Heart left ventricle (tissue), 16 donors: Measurements from ENCODE around the gene RNF208. TPM values are rescaled to one million over a fixed set of nuclear protein-coding genes. Genes with fewer than 3 reads are reported as not detected.

ENCODE experiments used
- ATAC-seq, 4 donors: fragments of 200-7000 bp; cut with Tn5 transposase; one replicate each; pipeline ENCODE4 v1.9.1; 2020 to 2022; ENCODE audit warnings: moderate library complexity in 4 of 4, mild to moderate bottlenecking in 3 of 4, moderate number of reproducible peaks in 1 of 4
- DNase-seq, 5 donors: peaks; one replicate each; pipeline ENCODE4 v3.0.0-alpha.2; 2020
- H3K27ac ChIP-seq, 12 donors: fragments of 200-600 bp; sonication (generic) in 4 of 12; one replicate each; pipeline versions ENCODE4 v1.5.0 to v1.8.0; 2016 to 2022; ENCODE audit warnings: mild to moderate bottlenecking in 2 of 12
- H3K27me3 ChIP-seq, 9 donors: fragments of 200-600 bp; sonication (generic) in 2 of 9; one replicate each; pipeline versions ENCODE4 v1.5.1 to v1.8.0; 2016 to 2022; ENCODE audit warnings: mild to moderate bottlenecking in 3 of 9
- H3K36me3 ChIP-seq, 9 donors: fragments of 200-600 bp; sonication (generic) in 2 of 9; one replicate each; pipeline versions ENCODE4 v1.5.0 to v1.8.0; 2018 to 2022; ENCODE audit warnings: mild to moderate bottlenecking in 2 of 9
- H3K4me1 ChIP-seq, 12 donors: fragments of 200-600 bp; sonication (generic) in 4 of 12; one replicate each; pipeline versions ENCODE4 v1.5.0 to v1.8.0; 2016 to 2022; ENCODE audit warnings: mild to moderate bottlenecking in 3 of 12
- H3K4me3 ChIP-seq, 12 donors: fragments of 200-600 bp; sonication (generic) in 4 of 12; one replicate each; pipeline versions ENCODE4 v1.5.0 to v1.8.0; 2017 to 2022; ENCODE audit warnings: mild to moderate bottlenecking in 9 of 12, moderate library complexity in 4 of 12
- H3K9me3 ChIP-seq, 12 donors: fragments of 200-600 bp; sonication (generic) in 4 of 12; one replicate each; pipeline versions ENCODE4 v1.5.0 to v1.8.0; 2016 to 2022; ENCODE audit warnings: mild to moderate bottlenecking in 1 of 12
- CTCF ChIP-seq, 12 donors: fragments of 200-600 bp; sonication (generic) in 4 of 12; IDR thresholded peaks; one replicate each; pipeline versions ENCODE4 v1.5.0 to v1.8.0; 2018 to 2022; ENCODE audit warnings: antibody characterized with exemption in 12 of 12, mild to moderate bottlenecking in 5 of 12
- POLR2A ChIP-seq, 2 donors: fragments of 450-650 bp; IDR thresholded peaks; one replicate each; pipeline ENCODE4 v1.6.1; 2017; ENCODE audit warnings: antibody characterized with exemption in 2 of 2, mild to moderate bottlenecking in 2 of 2, moderate library complexity in 2 of 2
- WGBS, 4 donors: extraction: QIAGEN DNeasy Blood & Tissue Kit in 2 of 4; methylation state at CpG; one replicate each; pipeline versions ENCODE4 v1.1.5 to v1.1.7; 2013 to 2018; 5-methylcytosine and 5-hydroxymethylcytosine counted together
- intact Hi-C, 10 donors: fragments of 100-400 bp; cut with DNase I; formaldehyde crosslinking; loops; one replicate each; pipeline versions ENCODE4 v1.11.1 to v1.14.2; 2022
- polyA plus RNA-seq, 2 donors: library from polyadenylated mRNA; stranded (reverse); fragments of 200-250 nt; gene quantifications; one replicate each; pipeline ENCODE4 v1.2.3, GENCODE V29; 2013
- total RNA-seq, 9 donors: library from RNA; depleted of rRNA in 2 of 9; stranded (reverse); fragments of >200 nt in 2 of 9; fragmentation: NEBNext Ultra II Directional in 3 of 9; extraction: Animal tissue kit (Norgen Biotek cat#: 25700) in 3 of 9; gene quantifications; one replicate each; pipeline versions ENCODE4 v1.1.0 to v1.2.4, GENCODE V29; 2016 to 2023
- donor health status: ischemic (EF 13 %, LVEDD 7.1; RV severe dilation, severe dysfunction).
- donor health status: healthy with polysubstance abuse.
- donor health status: DM: no; HTN: yes; CAD: no.
- donor health status: DM: no; HTN: no; CAD: no.
- donor health status: ischemic (EF 25% LVEDD 6.9; RV normal size, moderate dysfunction).
- donor health status: ischemic (EF 25% LVEDD 5.7; RV mildly dilated, moderate dysfunction).
- donor health status: healthy.
- donor health status: DM: yes; HTN: yes; CAD: no.
- donor health status: ischemic (EF 35%, LVEDD 5.7; RV mildly dilated, moderate dysfunction).
- donor health status: nonischemic (EF 11% LVEDD 7.7; RV severe dilation, severe dysfunction).
- donor health status: DM: yes; HTN: yes; CAD: no.
- donor health status: PGD.
- donor health status: ischemic (EF 29% LVEDD 5.4; RV normal size, mild dysfunction).
- donor health status: nonischemic (EF 23%, LVEDD 6.1; RV moderate dilation, normal function).

Gene RNF208
- total and polyA plus RNA-seq, 11 donors: 6.9 to 72.7 (median 22.5) TPM

- 56 to 100% (median 68%) methylated on average over 1 to 29 of the region's 29 CpGs for WGBS, 4 donors
- no peak overlapping the region for H3K4me3 ChIP-seq
- H3K36me3 ChIP-seq: no peaks in the 10 kb centered on the region
- ATAC-seq (no peak), DNase-seq (no peak)
- no peak overlapping the region for H3K27ac ChIP-seq
- H3K4me1 ChIP-seq: peaks cover 0 to 14% (median 6%) of the 10 kb centered on the region in 12 donors
- H3K27me3 ChIP-seq: peaks cover 8 to 50% (median 32%) of the 10 kb centered on the region in 9 donors
- intact Hi-C loops: loop anchor here in 7 of 10 donors (2.0 to 10.0 kb wide), 7 partner anchors 36 to 444 kb away; partner anchors contain the start of genes ANAPC2 (in 4 of the 7) and SSNA1 (in 4 of the 7)
- no peaks in the 10 kb centered on the region for H3K9me3 ChIP-seq
- TF ChIP-seq CTCF (IDR thresholded peaks at IDR 0.05) (no peak), POLR2A (IDR thresholded peaks at IDR 0.05) (no peak)
These were observed 6.5 kb upstream of the RNF208 start for GRCh38 chr9:137228506-137228967.

DNA sequence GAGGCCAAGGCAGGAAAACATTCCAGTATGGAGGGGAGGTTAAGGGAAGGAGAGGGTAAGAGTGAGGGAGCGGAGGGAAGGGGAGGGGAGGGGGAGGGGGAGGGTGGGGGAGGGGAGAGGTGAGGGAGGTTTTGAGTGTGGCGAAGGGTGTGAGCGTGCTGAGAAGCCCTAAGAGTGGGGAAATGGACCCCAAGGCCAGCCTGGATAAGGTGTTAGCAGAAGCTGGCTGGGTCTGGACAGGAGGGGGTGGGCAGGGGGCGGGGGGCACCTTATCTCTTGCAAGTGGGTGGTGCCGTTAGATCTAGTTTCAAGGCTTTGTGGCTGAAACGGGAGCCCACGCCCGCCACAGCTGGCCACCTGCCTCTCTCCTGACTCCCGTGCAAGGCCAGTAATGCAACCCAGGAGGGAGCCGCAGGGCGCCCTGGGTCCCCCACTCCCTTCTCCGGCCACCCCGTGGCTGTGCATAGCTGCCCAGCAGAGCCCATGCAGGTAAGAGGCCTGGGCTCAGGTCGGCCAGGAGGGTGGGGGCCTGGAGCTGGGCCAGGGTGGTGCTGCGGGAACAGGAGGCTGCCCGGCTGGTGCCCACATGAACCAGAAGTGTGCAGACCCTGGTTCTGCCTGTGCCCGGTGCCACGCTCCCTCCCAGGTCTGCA lies 5.9 kb upstream of the RNF208 start:
- 27 to 41% (median 38%) methylated on average over 15 to 18 of the region's 18 CpGs for WGBS, 4 donors
- ATAC-seq (no peak), DNase-seq (no peak)
- Histone ChIP-seq H3K9me3 (no peaks in the 10 kb centered on the region), H3K36me3 (no peaks in the 10 kb centered on the region), H3K4me3 (no peak overlapping the region), H3K27ac (no peak overlapping the region), H3K27me3 (peaks cover 8 to 45% (median 32%) of the 10 kb centered on the region in 9 donors), H3K4me1 (peaks cover 0 to 17% (median 8%) of the 10 kb centered on the region in 12 donors)
- intact Hi-C loops: loop anchor here (1.0 to 10.0 kb wide), 10 partner anchors 36 to 443 kb away; partner anchors contain the start of genes ANAPC2 (in 4 of the 10) and SSNA1 (in 4 of the 10)
- TF ChIP-seq CTCF (IDR thresholded peaks at IDR 0.05): no peak
- no peak for TF ChIP-seq POLR2A (IDR thresholded peaks at IDR 0.05)

DNA sequence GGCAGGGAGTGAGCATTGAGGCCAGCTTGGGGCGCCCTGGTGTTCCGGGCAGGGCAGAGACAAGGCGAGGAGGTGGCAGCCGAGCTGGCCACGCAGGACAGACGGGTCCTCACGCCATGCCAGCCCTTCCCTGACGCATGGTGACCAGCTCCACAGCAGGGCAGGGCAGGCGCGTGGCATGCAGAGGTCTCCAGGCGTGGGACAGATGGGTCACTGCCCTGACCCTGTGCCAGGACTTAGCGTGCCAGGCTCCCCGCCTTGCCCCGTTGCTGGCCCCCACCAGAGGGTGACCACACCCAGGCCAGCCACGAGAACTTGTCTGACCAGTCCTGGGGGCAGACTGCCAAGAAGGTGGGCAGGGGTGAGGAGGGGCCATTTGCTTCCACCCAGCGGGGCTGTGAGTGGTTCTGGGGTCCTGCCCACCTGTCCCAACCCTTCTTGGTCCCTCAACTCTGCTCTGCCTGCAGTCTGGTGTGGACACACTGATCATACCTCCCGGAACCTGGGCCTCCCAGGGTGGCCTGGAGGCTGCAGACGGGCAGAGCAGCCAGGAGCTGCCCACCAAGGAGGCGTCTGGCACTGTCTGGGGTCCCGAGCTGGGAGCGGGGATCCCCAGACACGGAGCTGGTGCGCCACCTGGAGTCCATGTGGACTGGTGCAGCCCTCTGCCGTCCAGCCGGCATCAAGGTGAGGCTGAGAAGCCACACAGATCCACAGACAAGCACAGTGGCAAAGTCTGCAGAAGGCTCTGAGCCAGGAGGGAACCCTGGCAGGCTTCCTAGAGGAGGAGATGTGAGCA lies 5.2 kb upstream of the RNF208 start, which contains the start of gene RNF224:
Gene RNF224, plus strand, starts transcription at position 449 of the 799 bp plus-strand sequence. CDS start 834 bp downstream, outside the sequence.
- H3K27me3 ChIP-seq: peaks cover 8 to 44% (median 32%) of the 10 kb centered on the region in 9 donors
- H3K4me3 ChIP-seq: no peak within 1 kb of the TSS
- no peak within 1 kb of the TSS for H3K27ac ChIP-seq
- DNase-seq (peak; percentile 68 to 88 (median 73)), ATAC-seq (peak in 3 of 4 donors; percentile 25 to 35 (median 32))
- no peaks in the 10 kb centered on the region for H3K36me3 ChIP-seq
- intact Hi-C loops: loop anchor here (1.0 to 10.0 kb wide), 10 partner anchors 35 to 442 kb away; partner anchors contain the start of genes ANAPC2 (in 4 of the 10) and SSNA1 (in 4 of the 10)
- no peak for TF ChIP-seq POLR2A (IDR thresholded peaks at IDR 0.05)
- peak; percentile 75 to 90 (median 84) for TF ChIP-seq CTCF (IDR thresholded peaks at IDR 0.05)
- H3K9me3 ChIP-seq: no peaks in the 10 kb centered on the region
- peaks cover 0 to 24% (median 15%) of the 10 kb centered on the region in 12 donors for H3K4me1 ChIP-seq
- WGBS, 4 donors: 3 to 48% (median 43%) methylated on average over 10 to 25 of the region's 25 CpGs
